Measurements from ENCODE around the gene UBE2E2. TPM values are rescaled to one million over a fixed set of nuclear protein-coding genes. Genes with fewer than 3 reads are reported as not detected.

The UBE2E2 gene
- total RNA-seq, 1 donor from 2014 or later, result 32.5 TPM

DNA sequence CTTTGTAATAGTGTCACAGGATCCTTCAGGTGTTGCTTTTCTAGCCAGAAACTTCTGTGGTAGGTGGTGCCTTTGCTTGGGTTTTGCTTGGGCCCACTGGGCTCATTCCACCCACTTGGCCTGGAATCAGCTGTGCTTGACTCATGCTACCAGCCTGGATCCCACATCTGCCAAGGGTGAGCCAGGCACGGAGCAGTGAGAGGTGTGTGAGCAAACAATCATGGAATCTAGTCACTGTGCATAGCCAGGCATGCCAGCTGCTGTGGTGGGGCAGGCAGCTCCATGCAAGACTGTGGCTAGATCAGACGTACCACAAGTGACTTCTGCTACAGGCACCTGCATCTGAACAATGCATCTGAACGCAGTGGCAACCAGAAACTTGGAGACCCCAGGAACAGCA is 275.9 kb downstream of the UBE2E2 start:
- Mint-ChIP-seq H3K9me3 (ENCODE audit: low read depth) (peaks cover 8% of the 10 kb centered on the region), H3K4me3 (ENCODE audit: low read depth) (no peak overlapping the region), H3K36me3 (ENCODE audit: insufficient read depth) (peaks cover 3% of the 10 kb centered on the region), H3K27me3 (no peaks in the 10 kb centered on the region), H3K4me1 (ENCODE audit: low read depth) (peaks cover 6% of the 10 kb centered on the region), H3K27ac (no peak overlapping the region)
- TF ChIP-seq, protein P1, sequence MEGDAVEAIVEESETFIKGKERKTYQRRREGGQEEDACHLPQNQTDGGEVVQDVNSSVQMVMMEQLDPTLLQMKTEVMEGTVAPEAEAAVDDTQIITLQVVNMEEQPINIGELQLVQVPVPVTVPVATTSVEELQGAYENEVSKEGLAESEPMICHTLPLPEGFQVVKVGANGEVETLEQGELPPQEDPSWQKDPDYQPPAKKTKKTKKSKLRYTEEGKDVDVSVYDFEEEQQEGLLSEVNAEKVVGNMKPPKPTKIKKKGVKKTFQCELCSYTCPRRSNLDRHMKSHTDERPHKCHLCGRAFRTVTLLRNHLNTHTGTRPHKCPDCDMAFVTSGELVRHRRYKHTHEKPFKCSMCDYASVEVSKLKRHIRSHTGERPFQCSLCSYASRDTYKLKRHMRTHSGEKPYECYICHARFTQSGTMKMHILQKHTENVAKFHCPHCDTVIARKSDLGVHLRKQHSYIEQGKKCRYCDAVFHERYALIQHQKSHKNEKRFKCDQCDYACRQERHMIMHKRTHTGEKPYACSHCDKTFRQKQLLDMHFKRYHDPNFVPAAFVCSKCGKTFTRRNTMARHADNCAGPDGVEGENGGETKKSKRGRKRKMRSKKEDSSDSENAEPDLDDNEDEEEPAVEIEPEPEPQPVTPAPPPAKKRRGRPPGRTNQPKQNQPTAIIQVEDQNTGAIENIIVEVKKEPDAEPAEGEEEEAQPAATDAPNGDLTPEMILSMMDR (IDR thresholded peaks at IDR 0.05; ENCODE audit: unreplicated experiment), result no peak
- no peak for DNase-seq (ENCODE audit: low spot score, unreplicated experiment)

DNA sequence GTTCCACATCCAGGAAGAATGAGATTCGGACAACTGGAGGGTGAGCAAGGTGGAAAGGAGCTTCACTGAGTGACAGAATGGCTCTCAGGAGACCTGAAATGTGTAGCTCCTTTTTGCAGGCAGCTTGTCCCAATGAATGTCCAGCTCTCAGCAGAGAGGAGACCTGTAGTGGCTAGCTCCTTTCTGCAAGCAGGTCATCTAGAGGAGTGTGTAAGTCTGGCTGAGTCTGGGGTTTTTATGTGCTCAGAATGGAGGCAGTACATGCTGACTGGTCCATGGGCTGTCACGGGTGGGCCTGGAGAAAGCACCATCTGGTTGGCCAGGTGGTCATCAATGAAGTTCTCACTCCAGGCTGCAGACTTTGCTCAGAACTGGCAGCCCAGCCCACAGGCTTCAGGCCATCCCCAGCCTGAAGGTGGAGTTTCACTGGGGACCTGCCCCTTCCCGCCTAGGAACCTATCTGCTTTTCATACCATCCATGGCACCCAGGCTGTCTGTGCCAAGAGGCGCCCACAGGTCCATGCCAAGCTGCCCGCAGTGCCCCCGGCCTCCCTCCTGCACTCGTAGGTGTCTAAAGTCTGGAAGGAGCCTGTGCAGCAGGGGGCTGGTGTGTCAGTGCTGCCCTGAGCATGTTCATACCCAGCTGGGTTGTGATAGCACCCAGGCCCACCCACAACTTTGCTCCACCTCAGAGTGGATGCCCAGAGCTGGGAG is 276.6 kb downstream of the UBE2E2 start:
- Mint-ChIP-seq H3K27me3 (no peaks in the 10 kb centered on the region), H3K4me1 (ENCODE audit: low read depth) (peaks cover 7% of the 10 kb centered on the region), H3K4me3 (ENCODE audit: low read depth) (no peak overlapping the region), H3K27ac (no peak overlapping the region), H3K36me3 (ENCODE audit: insufficient read depth) (peaks cover 4% of the 10 kb centered on the region), H3K9me3 (ENCODE audit: low read depth) (peaks cover 10% of the 10 kb centered on the region)
- no peak for DNase-seq (ENCODE audit: low spot score, unreplicated experiment)
- TF ChIP-seq, protein P1 (IDR thresholded peaks at IDR 0.05; ENCODE audit: unreplicated experiment), result no peak

DNA sequence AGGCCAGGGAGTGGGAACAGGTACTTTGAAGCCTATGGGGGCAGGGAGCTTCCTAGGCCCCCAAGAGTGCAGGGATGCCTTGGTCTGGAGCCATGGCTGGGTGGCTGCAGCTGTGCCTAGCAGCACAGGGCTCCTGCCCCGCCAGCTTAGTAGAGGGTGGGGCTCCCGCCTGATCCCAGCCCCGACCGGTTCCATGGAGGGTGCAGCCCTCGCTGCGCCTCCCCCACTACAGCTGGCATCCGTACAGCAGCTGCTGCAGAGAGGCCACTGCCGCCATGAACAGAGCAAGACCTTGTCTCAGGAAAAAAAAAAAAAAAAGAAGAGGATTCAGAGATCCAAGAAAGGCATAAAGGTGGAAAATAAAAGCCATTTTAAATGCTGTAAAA is 277.2 kb downstream of the UBE2E2 start:
- Mint-ChIP-seq H3K9me3 (ENCODE audit: low read depth) (peaks cover 8% of the 10 kb centered on the region), H3K36me3 (ENCODE audit: insufficient read depth) (peaks cover 4% of the 10 kb centered on the region)

GRCh38 chr3:23481011-23481615 is 278.0 kb downstream of the UBE2E2 start:
- Mint-ChIP-seq H3K27me3 (no peaks in the 10 kb centered on the region), H3K9me3 (ENCODE audit: low read depth) (peaks cover 12% of the 10 kb centered on the region), H3K36me3 (ENCODE audit: insufficient read depth) (peaks cover 8% of the 10 kb centered on the region), H3K4me1 (ENCODE audit: low read depth) (peaks cover 6% of the 10 kb centered on the region), H3K27ac (no peak overlapping the region), H3K4me3 (ENCODE audit: low read depth) (no peak overlapping the region)
- DNase-seq (ENCODE audit: low spot score, unreplicated experiment), result no peak
- TF ChIP-seq, protein P1 (IDR thresholded peaks at IDR 0.05; ENCODE audit: unreplicated experiment), result no peak

More for the DNA sequence above, 277.2 kb downstream of the UBE2E2 start:
- Mint-ChIP-seq H3K4me3 (ENCODE audit: low read depth) (no peak overlapping the region), H3K4me1 (ENCODE audit: low read depth) (peaks cover 6% of the 10 kb centered on the region), H3K27me3 (no peaks in the 10 kb centered on the region), H3K27ac (no peak overlapping the region)
- no peak for DNase-seq (ENCODE audit: low spot score, unreplicated experiment)
- TF ChIP-seq, protein P1 (IDR thresholded peaks at IDR 0.05; ENCODE audit: unreplicated experiment), result no peak

GRCh38 chr3:23481616-23482278 is 278.6 kb downstream of the UBE2E2 start:
- Mint-ChIP-seq H3K27ac (no peak overlapping the region), H3K4me3 (ENCODE audit: low read depth) (no peak overlapping the region), H3K36me3 (ENCODE audit: insufficient read depth) (peaks cover 8% of the 10 kb centered on the region)

More at GRCh38 chr3:23481616-23482278, 278.6 kb downstream of the UBE2E2 start:
- TF ChIP-seq, protein P1 (IDR thresholded peaks at IDR 0.05; ENCODE audit: unreplicated experiment), result no peak
- H3K4me1 Mint-ChIP-seq (ENCODE audit: low read depth), result peaks cover 6% of the 10 kb centered on the region
- no peak for DNase-seq (ENCODE audit: low spot score, unreplicated experiment)
- H3K27me3 Mint-ChIP-seq, result no peaks in the 10 kb centered on the region
- H3K9me3 Mint-ChIP-seq (ENCODE audit: low read depth), result peaks cover 12% of the 10 kb centered on the region
